KMS-11 (cell line): Measurements from ENCODE around the gene NUDT14.

Experiments
- H2AFZ ChIP-seq: fragments of 200-600 bp; sonication (generic); 2 replicates; pipeline ENCODE4 v1.6.1; 2016; ENCODE audit warnings: antibody characterized with exemption, mixed run types, low read depth
- H3K27ac ChIP-seq: fragments of 200-600 bp; sonication (generic); 2 replicates; pipeline ENCODE4 v1.6.1; 2016; ENCODE audit warnings: mild to moderate bottlenecking, mixed run types
- H3K27me3 ChIP-seq: fragments of 200-600 bp; sonication (generic); 2 replicates; pipeline ENCODE4 v1.6.1; 2017; ENCODE audit warnings: mild to moderate bottlenecking, low read depth, mixed run types, moderate library complexity; ENCODE audit not compliant: insufficient read depth
- H3K36me3 ChIP-seq: fragments of 200-600 bp; sonication (generic); 2 replicates; pipeline ENCODE4 v1.6.1; 2017; ENCODE audit warnings: mild to moderate bottlenecking, mixed run types; ENCODE audit not compliant: insufficient read depth
- H3K4me1 ChIP-seq: fragments of 200-600 bp; sonication (generic); 2 replicates; pipeline ENCODE4 v1.6.1; 2016; ENCODE audit warnings: mild to moderate bottlenecking, low read depth, mixed run types; ENCODE audit not compliant: poor library complexity, severe bottlenecking
- H3K4me2 ChIP-seq: fragments of 200-600 bp; sonication (generic); 2 replicates; pipeline ENCODE4 v1.7.0; 2016; ENCODE audit warnings: mild to moderate bottlenecking, mixed run types
- H3K4me3 ChIP-seq: fragments of 200-600 bp; sonication (generic); IDR thresholded peaks from 2 replicates; pipeline ENCODE4 v1.6.1; 2017; ENCODE audit warnings: low read depth, low read length, mixed read lengths; ENCODE audit not compliant: insufficient read depth
- H3K79me2 ChIP-seq: fragments of 200-600 bp; sonication (generic); 2 replicates; pipeline ENCODE4 v1.6.1; 2016; ENCODE audit warnings: low read depth, mixed run types; ENCODE audit not compliant: insufficient read depth
- H3K9ac ChIP-seq: fragments of 200-600 bp; sonication (generic); 2 replicates; pipeline ENCODE4 v1.6.1; 2016; ENCODE audit warnings: mild to moderate bottlenecking, mixed run types
- H4K20me1 ChIP-seq: fragments of 200-600 bp; sonication (generic); 2 replicates; pipeline ENCODE4 v1.6.1; 2016; ENCODE audit warnings: mild to moderate bottlenecking, mixed run types; ENCODE audit not compliant: insufficient read depth
- CTCF ChIP-seq: fragments of 200-600 bp; sonication (generic); conservative IDR thresholded peaks from 2 replicates; pipeline ENCODE4 v1.6.1; 2017; ENCODE audit warnings: low read depth, mild to moderate bottlenecking, antibody characterized with exemption, low read length, moderate library complexity, mixed read lengths

The NUDT14 gene

GRCh38 chr14:105171004-105171673 lies 10.0 kb downstream of the NUDT14 start:
- H3K4me3 ChIP-seq: no peak overlapping the region
- no peak overlapping the region for H3K27ac ChIP-seq
- H3K4me2 ChIP-seq: no peak overlapping the region
- H3K9ac ChIP-seq: no peak overlapping the region
- no peak for TF ChIP-seq CTCF
- no peaks in the 10 kb centered on the region for H3K79me2 ChIP-seq
- no peaks in the 10 kb centered on the region for H3K36me3 ChIP-seq
- H4K20me1 ChIP-seq: no peaks in the 10 kb centered on the region
- no peaks in the 10 kb centered on the region for H3K4me1 ChIP-seq
- no peaks in the 10 kb centered on the region; the same call in 1 of the 2 replicates for H3K27me3 ChIP-seq
- no peak overlapping the region for H2AFZ ChIP-seq

- no peaks in the 10 kb centered on the region; the same call in 1 of the 2 replicates for H3K27me3 ChIP-seq
- no peak overlapping the region for H3K4me3 ChIP-seq
- H3K9ac ChIP-seq: no peak overlapping the region
- H3K4me2 ChIP-seq: no peak overlapping the region
- H3K4me1 ChIP-seq: peaks cover 9% of the 10 kb centered on the region
- H3K27ac ChIP-seq: no peak overlapping the region
- H3K79me2 ChIP-seq: no peaks in the 10 kb centered on the region
- no peaks in the 10 kb centered on the region for H3K36me3 ChIP-seq
- H4K20me1 ChIP-seq: no peaks in the 10 kb centered on the region
- no peak overlapping the region for H2AFZ ChIP-seq
- TF ChIP-seq CTCF: no peak
Measured at GRCh38 chr14:105169776-105170655, 11.1 kb downstream of the NUDT14 start.

- Histone ChIP-seq H3K9ac (no peak overlapping the region), H2AFZ (peak overlapping the region; percentile 26; the same call in 1 of the 2 replicates), H3K4me3 (no peak overlapping the region), H3K4me2 (no peak overlapping the region; the same call in 1 of the 2 replicates), H3K27me3 (no peaks in the 10 kb centered on the region; the same call in 1 of the 2 replicates), H3K27ac (no peak overlapping the region), H4K20me1 (no peaks in the 10 kb centered on the region), H3K4me1 (peaks cover 11% of the 10 kb centered on the region), H3K79me2 (no peaks in the 10 kb centered on the region), H3K36me3 (no peaks in the 10 kb centered on the region)
- peak; percentile 38; the same call in 1 of the 2 replicates for TF ChIP-seq CTCF
Measured at GRCh38 chr14:105168979-105169507, 12.1 kb downstream of the NUDT14 start.

DNA sequence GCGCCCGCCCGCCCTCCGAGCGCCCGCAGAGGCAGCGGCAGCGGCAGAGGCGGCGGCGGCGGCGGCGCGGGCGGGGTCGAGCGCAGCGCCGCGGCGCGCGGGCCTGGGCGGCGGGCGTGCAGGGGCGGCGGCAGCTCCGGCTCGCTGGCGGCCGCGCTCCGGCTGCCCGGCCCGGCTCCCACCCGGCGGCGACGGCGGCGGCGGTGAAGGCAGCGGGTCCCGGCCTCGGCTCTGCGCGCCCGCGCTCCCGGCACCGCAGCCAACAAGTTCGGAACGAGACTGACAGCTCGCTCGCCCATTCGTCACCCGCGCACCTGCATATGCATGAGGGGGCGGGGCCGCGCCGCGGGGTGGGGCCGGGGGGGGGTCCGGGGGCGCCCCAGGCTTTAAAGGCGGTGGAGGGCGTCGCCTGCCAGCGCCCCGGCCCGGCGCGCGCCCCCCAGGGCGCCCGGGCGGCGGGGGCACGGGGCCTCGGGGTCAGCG lies 12.6 kb downstream of the NUDT14 start, which contains the start of gene JAG2:
Gene JAG2, minus strand, starts transcription at position 281 of the 483 bp plus-strand sequence. CDS start 356 bp downstream, outside the sequence.
- no peak within 1 kb of the TSS for H3K27ac ChIP-seq

More for the DNA sequence above, 12.6 kb downstream of the NUDT14 start, which contains the start of gene JAG2:
- H2AFZ ChIP-seq: peak within 1 kb of the TSS; percentile 26; the same call in 1 of the 2 replicates
- no peak within 1 kb of the TSS for H3K9ac ChIP-seq
- no peaks in the 10 kb centered on the region for H3K79me2 ChIP-seq
- H3K4me2 ChIP-seq: no peak within 1 kb of the TSS; the same call in 1 of the 2 replicates
- TF ChIP-seq CTCF: no peak
- no peak within 1 kb of the TSS for H3K4me3 ChIP-seq
- no peaks in the 10 kb centered on the region; the same call in 1 of the 2 replicates for H3K27me3 ChIP-seq
- H4K20me1 ChIP-seq: no peaks in the 10 kb centered on the region
- no peaks in the 10 kb centered on the region for H3K36me3 ChIP-seq
- H3K4me1 ChIP-seq: peaks cover 11% of the 10 kb centered on the region
